Right renal pelvis (tissue), 4 donors: ENCODE measurements around the gene FRMD4A. TPM values are rescaled to one million over a fixed set of nuclear protein-coding genes. Genes with fewer than 3 reads are reported as not detected.

Source experiments
- DNase-seq, 4 donors: peaks; one replicate each; pipeline ENCODE4 v3.0.0-alpha.2; 2013; ENCODE audit warnings: low read depth in 4 of 4, low spot score in 3 of 4, missing footprints in 1 of 4
- polyA plus RNA-seq, 4 donors: library from polyadenylated mRNA; unstranded; fragments of 120-200 nt; gene quantifications; one replicate each; pipeline ENCODE4 v1.2.1, GENCODE V29; 2013; ENCODE audit not compliant: insufficient read length in 4 of 4

FRMD4A gene
- polyA plus RNA-seq = 10 to 100 TPM; 76.2 to 81.0 (median 78.2) TPM

DNA sequence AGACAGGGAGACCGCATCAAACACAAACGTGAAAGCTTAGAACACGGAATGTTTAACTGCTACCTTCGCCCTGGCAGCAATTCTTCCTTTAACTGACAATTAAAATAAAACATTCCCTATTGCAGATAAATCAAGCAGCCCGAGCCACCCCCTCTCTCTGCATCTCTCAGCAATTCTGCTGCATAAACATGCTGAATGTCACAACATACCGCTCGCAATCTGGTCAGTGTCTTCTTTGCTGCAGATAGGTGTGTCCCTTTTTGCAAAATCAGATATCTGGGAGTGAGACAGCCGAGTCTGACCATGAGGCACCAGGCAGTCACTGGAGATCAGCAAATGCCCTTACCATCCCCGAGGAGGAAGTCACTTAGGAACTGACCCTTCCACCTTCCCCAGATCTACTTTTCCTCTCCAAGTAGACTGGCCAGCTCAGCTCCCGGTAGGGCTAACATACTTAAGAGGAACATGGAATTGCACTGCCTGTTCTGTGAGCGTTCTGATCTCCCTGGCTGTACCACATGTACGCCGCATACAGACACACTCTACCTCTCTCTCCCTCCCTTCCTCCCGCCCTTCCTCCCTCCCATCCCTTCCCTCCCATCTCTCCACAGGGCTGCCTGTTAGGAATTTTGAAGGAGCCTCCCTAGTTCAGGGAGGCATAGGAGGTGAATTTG, at the start of gene FRMD4A:
TSS of gene FRMD4A (minus strand) at position 537 of the 674 bp plus-strand sequence.
- no peak for DNase-seq

DNA sequence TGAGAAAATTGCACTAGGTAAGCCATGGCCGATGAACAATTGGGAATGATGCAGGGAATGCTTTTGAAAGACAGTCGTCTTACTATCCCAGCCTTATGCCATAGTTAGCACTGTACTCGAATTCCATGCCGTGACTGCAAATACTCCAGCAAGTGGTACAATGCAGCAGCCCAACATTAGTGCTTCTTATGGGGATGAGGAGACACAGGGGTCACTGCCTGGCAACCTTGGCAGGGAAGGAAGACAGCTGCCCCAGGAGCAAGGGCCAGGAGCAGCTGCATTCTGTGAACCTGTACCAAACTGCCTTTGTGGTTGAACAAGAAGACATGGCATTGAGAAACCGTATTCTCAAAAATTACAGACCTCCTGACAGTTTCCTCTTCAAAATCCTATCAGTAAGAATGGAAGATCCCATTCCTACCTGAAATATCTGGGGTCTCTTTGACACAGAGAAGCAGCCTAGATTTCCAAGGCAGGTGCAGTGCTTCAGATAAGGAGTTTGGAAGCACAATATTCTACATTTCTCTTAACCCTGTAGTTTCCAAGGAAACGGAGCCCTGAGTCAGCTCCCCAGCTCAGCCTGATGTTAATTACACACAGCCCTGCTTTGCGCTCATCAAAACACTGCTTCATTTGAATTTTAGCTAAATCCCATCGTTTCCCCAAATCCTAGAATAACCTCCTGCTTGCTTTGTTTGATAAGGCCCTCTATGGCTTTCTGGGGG, 49.0 kb upstream of the FRMD4A start:
- DNase-seq = no peak

DNA sequence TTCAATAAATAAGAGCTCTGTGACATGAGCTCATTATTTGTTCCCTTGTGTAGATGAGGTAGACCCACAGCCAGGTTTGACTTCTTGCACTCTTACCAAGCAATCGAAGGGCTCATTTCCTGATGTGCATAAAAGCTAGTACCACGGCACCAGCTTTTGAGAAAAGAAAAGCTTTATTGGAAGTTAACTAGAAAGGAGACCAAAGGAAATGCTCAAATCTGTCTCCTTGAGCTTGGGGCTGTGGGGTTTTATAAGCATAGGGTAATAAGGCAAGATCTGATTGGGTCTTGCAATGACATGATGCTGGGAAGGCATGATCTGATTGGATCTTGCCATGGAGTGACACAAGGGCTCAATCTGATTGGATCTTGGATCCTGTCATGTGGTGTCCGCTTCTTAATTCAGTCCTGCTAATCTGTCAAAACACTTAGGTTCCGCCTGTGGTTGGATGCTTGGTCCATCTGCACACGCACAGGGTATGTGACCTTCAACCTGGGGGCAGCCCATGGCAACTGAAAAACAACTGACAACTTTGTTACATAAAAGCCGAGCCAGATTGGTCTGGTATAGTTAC, 47.8 kb upstream of the FRMD4A start:
- no peak for DNase-seq

DNA sequence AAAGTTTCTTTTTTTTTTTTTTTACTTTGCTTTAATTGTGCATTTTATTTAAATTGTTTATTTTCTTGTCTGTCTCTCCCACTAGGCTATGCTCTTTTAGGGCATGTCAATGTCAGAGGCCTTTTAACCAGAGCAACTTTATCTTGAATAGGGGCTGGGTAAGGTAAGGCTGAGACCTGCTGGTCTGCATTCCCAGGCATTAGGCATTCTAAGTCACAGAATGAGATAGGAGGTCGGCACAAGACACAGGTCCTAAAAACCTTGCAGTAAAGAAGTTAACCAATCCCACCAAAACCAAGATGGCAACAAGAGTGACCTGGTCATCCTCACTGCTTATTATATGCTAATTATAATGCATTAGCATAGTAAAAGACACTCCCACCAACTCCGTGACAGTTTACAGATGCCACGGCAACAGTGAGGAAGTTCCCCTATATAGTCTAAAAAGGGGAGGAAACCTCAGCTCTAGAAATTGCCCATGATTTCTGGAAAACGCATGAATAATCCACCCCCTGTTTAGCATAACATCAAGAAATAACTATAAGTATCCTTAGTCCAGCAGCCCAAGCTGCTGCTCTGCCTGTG, 47.0 kb upstream of the FRMD4A start:
- DNase-seq = no peak

DNA sequence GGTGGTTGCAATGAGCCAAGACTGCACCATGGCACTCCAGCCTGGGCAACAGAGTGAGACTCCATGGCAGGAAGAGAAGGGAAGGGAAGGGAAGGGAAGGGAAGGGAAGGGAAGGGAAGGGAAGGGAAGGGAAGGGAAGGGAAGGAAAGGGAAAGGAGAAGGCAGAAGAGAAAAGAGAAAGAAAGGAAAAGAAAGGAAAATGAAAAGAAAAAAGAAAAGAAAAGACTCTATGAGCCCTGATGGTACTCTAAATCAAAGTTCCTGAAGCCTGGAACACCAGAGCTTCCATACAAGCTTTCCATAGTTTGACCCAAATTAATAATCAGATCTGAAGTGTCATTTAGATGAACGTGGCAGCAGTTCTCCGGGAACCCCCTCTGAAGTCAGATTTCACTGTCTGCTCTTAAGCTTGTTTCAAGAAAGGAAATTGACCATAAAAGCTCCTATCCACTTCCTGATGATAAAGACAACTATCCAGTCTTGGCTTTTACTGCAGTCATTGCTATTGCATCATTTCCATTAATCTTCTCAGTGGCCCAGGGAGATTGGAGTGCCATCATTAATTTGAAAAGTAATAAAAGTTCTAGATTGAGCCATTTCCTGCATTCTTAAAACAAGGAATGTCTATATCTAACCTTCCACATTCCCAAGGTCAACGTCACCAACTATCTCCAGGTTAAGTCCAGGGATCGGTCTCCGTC, 44.2 kb upstream of the FRMD4A start:
- DNase-seq = no peak

DNA sequence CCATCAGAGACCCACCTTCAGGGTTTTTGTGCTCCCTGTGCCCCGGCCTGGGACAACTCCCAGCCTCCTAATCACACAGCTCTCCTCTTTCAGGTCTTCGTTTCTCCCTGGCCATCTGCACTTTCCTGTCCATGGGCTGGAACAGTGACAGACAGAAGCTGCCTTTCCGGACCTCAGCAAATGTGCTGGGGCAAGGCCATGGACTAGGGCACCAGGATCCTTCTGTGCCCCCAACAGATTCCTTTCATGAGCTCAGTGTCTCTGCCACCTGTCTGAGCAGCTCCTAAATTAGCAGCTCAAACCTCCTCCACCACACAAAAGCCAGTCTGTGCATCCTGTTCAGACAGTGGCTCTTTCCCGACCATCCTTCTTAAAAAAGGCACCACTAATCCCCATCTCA, 41.9 kb upstream of the FRMD4A start:
- DNase-seq = no peak

DNA sequence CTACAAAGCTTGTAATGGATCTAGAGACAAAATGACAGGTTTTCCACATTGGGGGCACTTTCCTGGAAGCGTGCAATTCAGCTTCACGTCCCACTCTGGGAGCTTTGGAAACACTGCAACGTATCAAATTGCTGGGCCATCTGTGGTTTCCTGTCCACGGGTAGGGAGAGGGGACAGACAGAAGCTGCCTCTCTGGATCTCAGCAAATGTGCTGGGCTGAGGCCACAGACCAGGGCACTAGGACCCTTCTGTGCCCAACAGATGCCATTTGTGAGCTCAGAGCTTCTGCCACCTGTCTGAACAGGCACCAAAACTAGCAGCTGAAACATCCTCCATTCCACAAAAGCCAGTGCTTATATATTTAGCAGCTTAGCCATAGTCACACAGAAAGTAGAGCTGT, 40.9 kb upstream of the FRMD4A start:
- no peak for DNase-seq

DNA sequence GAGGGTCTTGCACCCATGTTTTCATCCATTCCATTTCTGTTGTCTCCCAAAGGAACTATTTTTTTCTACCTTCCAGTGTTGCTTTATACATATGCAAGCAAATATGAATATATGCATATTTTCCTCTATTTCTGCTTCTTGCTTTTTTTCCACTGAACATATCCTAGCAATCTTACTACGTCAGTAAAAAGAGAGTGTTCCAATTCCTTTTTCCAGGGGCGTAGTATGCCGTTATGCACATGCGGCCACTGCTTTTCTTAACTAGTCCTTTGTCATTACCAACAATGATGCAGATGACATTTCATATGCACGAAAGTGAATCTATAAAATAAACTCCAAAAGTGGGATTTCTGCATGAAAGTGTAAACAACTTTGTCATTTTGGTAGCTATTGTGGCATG, 40.2 kb upstream of the FRMD4A start:
- DNase-seq = no peak

DNA sequence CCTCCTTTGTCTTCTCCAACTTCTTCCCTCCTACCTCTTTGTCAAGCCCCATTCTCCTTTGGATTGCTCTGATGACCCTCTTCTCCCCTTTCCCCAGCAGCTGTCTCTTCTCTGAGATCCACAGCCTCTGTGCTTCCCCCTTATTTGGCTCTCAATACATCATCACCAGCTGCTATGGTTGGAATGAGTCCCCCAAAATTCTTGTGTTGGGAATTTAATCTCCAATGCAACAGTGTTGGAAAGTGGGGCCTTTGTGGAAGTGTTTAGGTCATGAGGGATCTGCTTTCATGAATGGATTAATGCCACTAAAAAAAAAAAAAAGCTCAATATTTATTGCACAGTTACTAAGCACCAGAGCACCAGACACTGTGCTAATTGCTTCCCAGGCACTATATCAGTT, 39.2 kb upstream of the FRMD4A start:
- no peak for DNase-seq

DNA sequence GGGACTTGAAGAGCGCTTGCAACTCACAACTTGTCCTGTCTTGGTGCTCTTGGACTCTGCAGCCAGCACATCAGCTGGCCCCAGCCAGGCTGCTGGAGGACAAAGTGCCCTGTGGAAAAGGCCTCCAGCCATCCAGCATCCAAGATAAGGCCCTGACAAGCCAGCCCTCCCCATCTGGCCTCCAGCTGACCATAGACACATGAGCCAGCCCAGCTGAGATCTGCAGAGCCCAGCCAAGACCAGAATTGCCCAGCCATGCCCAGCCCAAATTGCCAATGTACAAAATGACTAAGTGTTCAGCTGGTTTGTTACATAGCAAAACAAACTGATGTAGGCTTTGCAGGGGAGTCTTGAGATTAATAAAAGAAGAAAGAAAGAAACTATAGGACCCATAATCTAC, 36.0 kb upstream of the FRMD4A start:
- DNase-seq = no peak

DNA sequence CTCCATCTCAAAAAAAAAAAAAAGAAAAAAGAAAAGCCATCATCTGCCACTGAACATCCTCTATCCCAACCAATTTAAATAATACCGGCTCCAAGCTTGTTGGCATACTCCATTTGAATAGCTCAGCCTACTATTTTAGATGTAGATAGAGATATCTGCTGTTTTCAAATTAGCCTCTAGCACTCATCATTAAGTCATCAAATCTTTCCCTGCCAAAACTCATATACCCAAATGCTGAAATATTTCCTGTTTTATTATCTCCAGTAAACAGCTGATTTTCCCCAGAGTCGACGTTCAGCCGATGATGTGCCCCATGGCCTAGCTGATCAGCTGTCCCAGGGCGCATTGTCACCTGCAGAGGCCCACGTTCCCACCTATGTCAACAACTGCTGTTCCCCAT, 34.5 kb upstream of the FRMD4A start:
- no peak for DNase-seq

DNA sequence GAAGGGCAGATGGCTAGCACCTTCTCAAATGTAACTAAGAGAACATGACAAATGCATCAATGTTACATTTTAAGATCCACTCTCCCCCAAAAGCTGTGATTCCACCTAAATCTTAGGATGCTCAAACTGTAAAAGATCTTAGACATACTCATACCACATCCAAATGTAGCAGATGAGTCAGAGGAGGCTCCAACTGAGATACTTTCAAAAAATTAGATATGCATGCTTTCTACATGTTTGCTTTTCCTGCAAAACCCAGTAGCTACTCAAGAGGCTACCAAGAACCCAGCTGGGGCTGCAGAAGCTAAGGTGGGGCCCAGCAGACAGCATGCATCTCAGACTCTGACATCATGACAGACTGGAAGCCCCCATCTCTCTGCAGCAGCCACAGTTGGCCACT, 31.4 kb upstream of the FRMD4A start:
- no peak for DNase-seq

DNA sequence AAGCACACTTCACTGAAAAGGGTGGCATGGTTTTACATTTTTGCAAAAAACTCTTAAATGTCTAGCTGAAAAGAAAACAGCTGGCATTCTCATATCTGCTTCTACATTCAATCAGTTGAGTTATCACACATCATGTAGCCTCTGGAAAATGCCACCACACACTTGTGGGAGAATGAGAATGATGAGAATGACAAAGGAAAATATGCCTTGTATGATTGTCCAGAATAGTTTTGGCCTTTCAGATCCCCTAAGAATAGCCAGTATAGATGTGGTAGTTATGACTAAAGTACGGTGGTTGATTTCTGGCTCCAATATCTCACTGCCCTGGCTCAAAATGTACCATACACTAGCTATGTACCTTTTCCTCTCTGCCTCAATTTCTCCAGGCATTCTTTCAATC, 30.2 kb upstream of the FRMD4A start:
- no peak for DNase-seq

DNA sequence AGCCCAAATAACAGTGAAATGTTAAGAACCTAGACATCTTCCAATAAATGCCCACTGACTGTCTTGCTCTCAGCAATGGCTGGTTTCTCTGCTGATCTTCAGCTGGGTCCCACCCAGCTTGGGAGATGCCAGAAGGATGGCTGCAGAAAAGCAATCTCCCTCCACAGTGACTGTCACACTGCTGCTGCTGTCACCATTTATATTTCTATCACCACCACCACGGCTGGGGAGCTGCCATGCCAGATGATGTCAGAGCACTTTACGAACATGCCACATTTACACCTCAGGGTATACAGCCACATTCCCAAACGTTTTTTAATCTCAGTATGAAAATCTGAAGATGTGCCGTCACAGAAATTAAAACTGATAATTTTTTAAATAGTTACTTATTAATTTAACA, 29.8 kb upstream of the FRMD4A start:
- DNase-seq = no peak

DNA sequence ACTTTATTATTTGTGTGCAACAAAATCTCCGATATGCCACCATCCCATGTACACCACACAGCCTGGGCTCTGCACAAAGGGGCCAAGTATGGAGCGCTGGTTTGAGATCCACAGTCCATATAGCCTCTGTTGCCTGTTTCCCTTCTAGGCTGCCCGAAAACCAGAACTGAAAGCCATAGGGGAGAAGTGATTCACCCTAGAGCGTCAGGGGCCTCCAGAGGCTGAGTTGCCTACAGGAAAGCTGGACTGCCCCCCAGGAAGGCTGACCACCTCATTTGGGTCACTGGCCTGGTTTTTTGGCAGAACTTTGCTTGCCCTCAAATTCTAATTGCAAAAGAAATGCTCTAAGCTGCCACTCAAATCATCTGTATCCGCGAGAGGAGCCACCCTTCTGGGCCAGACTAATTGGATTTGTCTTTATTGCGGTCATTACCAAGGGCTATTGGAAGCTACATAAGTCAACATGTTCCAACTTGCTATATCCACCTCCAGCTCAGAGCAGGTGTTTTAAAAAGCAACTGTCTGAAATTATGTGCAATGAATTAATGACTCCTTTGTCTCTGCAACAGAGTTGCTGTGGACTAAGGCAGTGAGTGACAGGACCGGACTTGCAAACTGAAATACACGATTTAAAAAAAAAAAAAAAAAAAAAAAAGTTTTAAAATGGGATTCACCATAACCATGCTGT, 28.3 kb upstream of the FRMD4A start:
- DNase-seq = no peak

DNA sequence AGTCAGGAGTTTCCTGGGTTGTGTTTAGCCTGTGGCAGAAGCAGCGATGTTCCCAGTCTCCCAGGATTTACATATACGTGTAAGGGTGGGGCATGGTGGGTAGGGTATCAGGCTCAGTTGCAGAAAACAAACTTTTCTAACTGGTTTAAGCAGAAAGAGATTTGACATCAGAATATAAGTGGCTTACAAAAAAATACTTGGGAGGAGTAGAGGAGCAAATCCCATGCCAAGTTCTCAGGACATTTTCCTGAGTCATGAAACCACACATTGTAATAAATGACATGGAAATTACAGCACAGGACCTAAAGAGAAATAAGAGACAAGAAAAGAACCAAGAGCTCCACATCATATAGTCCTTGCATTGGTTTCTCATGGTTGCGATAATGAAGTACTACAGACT, 26.2 kb upstream of the FRMD4A start:
- DNase-seq = no peak

DNA sequence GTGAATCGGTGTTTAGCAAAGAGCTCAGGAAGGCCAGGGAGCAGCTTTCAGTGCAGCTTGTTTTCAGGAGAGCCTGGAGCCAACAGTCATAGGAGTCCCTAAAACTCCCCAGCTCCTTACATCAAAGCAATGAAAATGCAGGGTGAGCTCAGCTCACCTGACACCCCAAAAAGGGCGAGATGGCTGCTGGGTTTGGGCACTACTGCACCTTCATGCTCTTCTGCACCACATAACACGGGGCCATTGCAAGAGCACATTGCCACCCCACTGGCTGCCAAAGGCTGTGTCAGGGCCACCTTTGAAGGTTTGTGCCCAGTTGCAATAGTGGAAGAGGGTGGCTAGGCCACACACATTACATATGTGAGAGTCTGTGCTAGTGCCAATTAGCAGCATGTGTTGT, 25.0 kb upstream of the FRMD4A start:
- DNase-seq = no peak

DNA sequence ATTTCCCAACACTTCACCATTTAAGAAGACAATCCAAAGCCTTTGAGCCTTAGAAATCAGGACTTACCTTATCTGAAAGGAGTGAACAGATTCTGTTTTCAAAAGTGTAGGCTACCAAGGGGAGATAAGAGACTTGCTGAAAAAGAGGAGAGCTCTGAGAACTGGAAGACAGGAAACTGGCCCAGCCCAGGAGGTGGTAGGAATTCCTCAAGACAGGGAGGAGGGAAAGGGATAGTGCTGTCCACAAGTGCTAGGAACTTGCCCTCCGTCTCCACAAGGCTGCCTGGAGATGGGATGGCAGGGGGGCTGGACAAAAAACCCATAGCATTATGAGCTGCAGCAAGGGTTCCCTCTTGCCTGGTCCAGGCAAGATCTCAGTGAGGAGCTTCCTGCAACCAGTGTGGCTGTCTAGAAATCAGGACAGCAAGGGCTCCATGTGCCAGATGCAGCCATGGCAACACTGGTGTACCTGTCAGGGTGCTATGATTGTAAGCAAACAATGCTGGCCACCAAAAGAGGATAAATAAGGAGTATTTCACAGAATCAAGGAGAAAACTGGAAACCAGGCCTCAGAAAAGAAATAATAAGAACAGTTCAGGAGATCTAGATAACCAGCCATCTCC, 22.7 kb upstream of the FRMD4A start:
- no peak for DNase-seq

DNA sequence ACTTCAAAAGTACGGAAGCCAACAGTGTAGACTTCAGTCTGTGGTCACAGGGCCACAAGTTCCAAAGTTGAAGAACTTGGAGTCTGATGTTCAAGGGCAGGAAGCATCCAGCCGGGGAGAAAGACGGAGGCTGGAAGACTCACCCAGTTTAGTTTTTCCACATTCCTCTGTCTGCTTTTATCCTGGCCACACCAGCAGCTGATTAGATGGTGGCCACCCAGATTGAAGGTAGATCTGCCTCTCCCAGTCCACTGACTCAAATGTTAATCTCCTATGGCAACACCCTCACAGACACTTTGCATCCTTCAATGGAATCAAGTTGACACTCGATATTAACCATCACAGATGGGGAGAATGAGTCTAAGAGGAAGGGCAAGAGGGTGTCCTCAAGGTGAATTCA, 19.3 kb upstream of the FRMD4A start:
- no peak for DNase-seq

DNA sequence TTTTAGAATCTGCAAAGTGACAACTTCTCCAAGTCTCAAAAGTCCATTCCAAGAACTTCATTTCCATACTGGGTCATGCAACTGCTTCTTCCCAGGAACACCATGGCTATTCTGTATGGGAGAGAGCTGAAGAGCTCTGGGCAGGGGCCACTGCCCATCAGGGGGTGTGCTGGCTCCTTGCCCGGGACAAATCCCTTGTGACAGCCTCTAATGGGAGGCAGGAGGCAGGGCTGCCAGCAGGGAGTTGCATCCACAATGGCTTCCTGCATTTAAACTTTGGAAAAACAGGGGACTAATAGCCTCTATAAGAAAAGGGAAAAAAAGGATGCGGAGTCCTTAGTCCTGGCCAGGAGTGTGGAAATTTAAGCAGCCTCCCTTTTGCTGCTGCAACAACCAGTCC, 18.4 kb upstream of the FRMD4A start:
- no peak for DNase-seq
